HuH-7.5 (cell line): ENCODE results near the gene ZNF134.

Experiments used
- DNase-seq: peaks from one replicate; pipeline ENCODE4 v3.0.0; 2011; ENCODE audit warnings: low spot score

The ZNF134 gene

DNA sequence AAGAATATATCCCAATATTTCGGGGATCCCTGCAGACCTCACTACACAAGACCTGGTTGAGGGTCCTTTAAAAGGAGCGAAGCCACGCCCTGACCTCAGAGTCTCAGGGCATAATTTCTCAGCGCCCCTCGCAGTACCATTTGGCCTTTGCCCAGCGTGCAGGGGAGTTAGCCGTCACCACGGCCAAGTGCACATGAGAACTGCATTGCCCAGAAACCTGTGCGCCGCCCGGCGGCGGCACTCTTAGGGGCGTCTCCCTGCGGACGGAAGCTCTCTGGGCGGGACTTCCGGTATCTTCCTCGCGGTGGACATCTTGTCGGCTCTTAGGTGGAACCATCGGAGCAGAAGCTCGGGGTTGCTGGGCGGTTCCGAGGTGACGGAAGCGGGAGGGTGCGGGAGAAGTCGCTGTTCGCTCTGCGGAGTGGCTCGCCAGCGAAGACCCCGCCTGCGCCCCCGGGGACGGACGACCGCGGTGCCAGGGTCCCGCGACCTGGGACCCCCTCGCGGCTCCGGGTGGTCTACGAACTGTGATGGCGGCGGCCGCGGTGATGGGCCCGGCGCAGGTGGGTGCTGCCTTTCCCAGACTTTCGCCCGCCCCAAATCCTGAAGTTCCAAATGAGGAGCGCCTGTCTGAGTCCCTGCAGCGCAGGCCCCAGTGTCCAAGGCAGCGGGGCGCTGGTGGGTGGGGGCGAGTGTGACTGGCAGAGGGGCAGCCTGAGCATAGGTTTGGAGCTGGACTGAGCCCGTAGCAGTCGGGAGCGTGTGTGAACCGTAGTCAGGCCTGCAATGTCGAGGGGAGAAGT lies at the start of gene ZNF134:
Gene ZNF134, plus strand, starts transcription at position 302 of the 803 bp plus-strand sequence. CDS start 5,227 bp downstream, outside the sequence.
- DNase-seq: peak; percentile 92

DNA sequence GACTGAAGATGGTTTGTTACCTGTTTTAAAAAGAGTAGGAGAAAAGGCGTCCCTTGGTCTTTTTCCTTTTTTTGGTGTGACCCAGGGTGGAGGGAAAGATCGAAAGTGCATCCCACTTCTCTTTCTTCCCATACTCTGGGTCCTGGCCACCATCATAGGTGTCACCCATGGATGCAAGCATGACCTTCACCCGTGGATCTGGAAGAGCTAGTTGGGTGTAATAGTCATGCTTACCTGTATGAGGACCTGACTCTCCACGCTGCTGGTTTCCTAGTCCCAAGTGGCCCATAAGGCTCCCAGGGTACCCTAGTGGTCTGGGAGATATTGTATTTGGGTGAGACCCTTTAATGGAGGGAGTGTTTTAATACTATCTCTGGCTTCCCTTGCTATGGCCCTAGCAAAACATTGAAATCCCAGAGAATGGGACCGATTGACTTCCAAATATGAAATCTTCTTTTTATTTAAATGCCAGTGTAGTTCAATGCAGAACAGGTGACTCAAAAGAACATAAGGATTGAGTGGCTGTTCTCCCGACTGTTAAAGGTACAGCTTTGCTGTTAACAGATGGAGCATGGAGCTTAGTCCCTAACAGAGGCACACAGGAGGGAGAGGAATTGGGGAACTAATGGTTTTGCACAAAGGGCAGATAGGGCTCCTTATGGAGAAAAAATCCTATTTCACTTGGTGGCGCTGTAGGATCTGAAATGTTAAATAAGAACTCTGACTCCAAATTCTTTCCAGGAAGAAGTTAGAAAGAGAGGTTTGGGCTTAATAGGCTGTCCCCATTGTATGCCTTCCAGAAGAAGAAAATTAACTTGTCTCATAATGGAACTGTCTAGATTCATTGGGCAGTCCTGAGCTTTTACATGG lies 47.4 kb upstream of the ZNF134 start:
- no peak for DNase-seq

DNA sequence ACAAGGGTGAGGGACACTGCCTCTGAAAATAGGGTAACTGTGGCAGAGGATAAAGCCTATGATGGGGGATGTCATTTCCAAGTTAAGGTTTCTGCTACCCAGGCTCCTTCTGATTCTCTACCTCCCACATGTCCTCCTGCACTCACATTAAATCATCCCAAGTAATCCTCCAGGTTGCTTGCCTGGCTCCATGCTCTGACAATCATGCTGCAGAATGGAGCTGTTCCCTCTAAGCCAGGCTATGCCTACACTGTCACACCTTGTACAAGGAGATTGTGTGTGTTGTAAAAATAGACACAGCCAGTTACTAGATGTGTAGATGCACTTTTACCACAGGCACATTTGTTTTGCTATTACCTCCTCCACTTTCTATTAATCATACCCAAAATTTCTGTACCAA lies 43.3 kb upstream of the ZNF134 start:
- no peak for DNase-seq

DNA sequence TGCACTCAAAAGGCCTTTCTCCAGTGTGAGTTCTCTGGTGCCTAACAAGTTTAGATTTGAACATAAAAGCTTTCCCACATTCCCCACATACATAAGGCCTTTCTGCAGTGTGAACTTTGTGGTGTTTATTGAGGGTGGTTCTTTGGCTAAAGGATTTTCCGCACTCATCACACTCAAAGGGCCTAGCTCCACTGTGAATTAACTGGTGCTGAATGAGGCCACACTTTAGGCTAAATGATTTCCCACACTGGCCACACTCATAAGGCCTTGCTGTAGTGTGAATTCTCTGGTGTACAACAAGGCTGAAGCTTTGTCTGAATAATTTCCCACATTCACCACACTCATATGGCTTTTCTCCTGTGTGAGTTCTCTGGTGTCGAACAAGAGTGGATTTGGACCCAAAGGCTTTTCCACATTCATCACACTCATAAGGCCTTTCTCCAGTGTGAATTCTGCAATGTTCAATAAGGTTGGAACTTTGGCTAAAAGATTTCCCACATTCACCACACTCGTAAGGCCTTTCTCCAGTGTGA lies 41.6 kb upstream of the ZNF134 start:
- DNase-seq: no peak

DNA sequence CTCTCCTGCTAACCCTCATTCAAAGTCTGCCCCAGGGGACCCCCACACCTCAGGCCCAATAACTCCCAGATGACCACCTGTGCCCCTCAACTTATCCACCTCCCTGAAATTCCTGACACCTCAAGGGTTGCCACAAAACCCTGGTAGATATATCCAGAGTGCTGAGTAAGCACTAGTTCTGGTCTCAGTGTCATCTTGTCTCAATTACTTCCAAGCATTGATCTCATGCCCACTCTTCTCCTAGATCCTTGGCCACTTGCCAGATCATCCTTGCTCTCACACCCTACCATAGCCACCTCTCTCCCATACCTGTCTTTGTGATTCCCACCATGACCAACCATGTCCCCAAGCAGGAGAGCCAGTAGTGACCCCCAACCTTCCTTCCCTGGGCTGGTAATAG lies 37.4 kb upstream of the ZNF134 start:
- DNase-seq: no peak

DNA sequence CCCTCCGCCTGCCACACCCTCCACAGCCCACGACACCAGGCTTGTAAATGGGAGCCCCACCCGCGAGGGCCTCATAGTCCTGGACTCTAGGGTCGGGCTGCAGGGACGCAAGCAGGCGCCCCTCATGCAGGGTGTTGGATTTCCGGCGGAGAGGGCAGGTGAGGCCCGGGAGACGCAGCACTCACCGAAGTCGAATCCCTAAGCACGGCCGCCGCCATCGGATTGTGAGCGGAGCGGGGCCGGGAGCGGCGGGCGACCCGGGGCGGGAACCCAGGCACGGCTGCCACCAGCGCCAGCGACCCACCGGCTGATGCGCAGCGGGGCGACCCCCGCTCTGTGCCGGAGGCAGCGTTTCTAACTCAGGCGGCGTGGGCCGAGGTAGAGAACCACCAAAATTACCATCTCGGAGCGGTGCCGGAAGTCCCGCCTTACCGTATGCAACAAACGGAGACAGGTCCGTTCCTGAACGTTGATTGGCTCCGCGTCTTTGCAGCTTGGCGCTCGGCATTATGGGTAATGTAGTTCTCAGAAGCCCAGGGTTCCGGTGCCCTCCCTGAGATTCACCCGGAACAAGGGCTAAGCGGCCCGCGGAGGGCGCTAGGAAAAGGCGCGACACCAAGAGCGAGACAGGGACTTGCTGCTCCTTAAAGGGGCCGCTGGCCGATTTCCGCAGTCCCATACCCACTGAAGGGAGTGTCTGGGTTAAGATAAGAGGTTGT lies 35.4 kb upstream of the ZNF134 start, which contains the start of gene ZNF416:
Gene ZNF416, minus strand, starts transcription at position 425 of the 719 bp plus-strand sequence. Its CDS starts 207 bp downstream, at position 218.
- peak; percentile 99 for DNase-seq

DNA sequence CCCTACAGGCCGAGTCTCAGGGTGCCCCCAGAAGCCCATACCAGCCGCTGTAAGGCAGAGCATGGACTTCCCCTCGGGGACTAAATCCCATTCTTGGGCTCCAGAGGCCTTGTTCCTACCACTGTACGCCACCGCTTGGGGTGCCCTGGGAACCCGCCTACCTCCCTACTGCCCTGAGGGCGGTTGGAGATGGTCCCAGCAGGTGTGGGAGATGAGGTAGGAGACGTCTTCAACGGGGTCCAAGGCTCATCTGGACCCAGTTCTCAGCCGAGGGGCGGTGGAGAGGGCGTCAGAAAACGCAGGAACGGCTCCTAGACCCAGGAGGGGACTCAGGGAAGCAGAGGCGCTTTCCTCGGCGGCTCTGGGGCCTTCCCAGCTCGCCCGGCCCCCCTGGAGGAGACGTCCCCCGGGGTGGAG lies 30.9 kb upstream of the ZNF134 start:
- no peak for DNase-seq

DNA sequence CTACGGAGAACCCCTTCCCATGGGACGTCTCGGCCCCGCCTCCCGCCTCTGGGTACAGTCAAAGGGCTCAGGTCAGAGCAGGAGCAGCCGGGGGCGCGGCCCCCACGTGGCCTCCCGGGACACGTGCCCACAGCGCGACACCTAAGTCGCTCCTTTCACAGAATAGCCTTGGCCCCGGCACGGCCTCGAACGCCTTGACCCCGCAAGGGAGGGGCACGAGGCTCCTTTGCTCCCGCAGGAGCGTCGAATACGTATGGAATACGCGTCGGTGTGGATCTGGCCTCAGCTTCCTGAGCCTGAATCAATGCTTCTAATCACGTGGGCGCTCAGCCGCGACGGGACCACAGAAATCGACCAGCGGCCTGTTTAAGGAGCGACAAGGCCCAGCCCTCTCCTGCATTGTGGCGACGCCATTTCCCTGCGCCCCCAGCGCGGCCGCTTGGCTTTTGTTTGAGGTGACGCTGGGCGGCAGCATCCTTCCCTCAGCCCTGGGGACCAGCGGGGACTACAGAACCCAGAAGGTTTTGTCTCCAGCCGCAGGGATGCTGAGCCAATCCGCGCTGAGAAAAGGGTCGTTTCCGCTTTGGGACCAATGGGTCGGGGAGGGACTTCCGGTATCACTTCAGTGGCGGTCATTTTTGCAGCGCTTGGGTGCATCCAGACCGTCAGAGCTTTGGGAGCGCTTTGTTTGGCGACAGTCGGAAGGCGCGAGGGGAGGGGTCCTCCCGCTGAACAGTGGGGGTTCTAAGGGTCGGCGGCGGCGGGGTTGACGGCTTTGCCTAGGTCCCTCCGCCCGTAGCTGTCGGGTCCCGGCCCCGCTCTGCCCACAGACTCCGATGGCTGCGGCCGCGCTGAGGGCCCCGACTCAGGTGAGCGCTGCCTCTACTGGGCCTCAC lies 30.3 kb upstream of the ZNF134 start, which contains the start of gene ZIK1:
Gene ZIK1, plus strand, starts transcription at position 625 of the 896 bp plus-strand sequence. Its CDS starts 212 bp downstream, at position 837.
- peak; percentile 81 for DNase-seq

DNA sequence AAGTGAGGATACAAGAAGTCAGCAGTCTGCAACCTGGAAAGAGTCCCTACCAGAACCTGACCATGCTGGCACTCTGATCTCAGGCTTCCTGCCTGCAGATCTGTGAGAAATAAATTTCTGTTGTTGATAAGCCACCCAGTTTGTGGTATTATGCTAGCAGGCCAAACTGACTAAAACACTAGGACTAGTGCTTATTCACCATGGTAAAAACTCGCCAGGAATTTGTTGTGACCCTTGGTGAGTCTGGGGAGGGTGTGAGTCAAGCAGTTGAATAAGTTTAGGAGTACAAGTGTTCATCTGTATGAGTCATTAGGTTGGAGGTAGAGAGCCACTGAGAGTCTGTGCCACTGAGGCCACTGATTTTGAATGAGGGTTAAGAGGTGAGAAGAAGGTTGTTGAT lies 26.5 kb upstream of the ZNF134 start:
- DNase-seq: no peak

DNA sequence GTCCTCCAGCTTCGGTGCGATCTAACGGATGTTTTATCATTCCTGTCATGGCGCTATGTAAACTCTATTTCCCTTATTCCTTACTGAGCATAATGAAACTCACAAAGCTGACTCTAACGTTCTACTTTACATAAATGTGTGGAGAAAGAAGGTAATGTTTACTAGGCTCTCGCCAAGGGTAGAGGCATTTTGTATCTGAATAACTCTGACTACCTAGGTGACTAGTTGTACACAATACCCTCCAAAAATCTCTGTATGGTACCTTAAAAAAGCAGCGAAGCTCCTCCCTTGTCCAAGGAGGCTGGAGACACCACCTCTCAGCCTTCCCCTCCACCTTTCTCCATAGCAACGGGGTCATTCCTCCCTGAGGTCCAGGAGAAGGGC lies 14.7 kb upstream of the ZNF134 start:
- no peak for DNase-seq

DNA sequence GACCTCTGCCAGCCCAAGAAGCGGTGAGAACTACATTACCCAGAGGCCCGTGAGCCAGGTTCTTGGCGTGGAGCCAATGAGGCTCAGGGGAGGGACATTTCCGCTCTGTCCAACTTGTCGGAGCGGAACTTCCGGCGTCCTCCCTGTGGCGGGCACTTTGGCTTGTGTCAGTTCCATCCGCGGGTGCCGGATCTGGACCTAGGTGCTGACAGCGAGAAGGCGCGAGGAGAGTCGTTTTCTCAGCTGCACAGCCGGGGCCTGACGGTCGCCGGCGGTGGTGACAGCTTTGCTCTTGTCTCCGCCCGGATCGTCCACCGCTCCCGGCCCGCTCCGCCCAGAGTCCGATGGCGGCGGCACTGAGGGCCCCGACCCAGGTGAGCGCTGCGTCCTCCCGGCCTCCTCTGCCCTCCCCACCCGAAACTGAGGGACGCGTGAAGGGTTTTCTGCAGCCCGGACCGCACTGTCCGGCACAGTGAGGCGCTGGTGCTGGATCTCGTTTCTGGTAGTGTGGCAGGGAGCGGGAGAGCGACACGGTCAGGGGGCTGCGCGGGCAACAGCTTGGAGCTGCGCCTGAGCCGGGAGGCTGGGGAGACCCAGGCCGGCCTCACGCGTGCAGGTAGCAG lies 14.2 kb upstream of the ZNF134 start, which contains the start of gene ZNF530:
Gene ZNF530, plus strand, starts transcription at position 125 of the 623 bp plus-strand sequence. CDS start 4,461 bp downstream, outside the sequence.
- DNase-seq: peak; percentile 92

DNA sequence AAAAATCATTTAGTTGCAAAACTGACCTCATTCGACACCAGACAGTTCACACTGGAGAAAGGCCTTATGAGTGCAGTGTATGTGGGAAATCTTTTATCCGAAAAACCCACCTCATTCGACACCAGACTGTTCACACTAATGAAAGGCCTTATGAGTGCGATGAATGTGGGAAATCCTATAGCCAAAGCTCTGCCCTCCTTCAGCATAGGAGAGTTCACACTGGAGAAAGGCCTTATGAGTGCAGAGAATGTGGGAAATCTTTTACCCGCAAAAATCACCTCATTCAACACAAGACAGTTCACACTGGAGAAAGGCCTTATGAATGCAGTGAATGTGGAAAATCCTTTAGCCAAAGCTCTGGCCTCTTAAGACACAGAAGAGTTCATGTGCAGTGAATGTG lies 7.1 kb upstream of the ZNF134 start:
- no peak for DNase-seq

DNA sequence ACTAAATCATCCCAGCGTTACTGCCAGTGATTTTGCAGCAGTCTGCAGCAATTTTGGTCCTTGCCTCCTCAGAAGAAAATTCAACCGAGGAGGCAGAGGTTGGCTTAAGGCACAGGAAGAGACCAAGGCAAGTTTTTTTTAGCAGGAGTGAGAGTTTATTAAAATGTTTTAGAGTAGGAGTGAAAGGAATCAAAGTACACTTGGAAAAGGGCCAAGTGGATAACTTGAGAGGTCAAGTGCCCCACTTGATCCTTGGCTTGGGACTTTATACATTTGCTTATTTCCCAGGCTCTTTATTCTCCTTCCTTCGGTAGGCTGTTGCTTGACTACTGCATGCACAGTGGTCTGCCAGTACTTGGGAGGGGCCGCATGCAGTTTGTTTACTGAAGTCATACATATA lies 2.9 kb upstream of the ZNF134 start:
- no peak for DNase-seq

DNA sequence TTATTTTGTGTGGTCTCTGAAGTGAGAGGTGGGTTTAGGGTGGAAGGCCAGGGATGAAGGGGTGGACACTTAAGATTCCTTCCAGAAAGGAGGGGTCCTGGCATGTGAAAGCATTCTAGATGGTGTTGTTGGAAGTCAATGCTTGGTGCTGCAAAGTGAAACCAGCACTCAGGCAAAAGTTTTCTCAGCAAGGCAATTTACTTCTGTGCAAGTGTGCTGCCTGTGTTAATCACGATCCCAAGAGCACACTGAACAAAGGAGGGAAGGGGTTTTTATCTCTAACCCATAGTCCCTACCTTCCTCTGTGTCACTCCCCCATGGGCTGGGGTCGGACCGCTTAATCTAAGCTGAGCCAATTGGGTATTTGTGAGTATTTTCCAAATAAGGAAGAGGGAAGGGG lies 1.3 kb downstream of the ZNF134 start:
- no peak for DNase-seq

DNA sequence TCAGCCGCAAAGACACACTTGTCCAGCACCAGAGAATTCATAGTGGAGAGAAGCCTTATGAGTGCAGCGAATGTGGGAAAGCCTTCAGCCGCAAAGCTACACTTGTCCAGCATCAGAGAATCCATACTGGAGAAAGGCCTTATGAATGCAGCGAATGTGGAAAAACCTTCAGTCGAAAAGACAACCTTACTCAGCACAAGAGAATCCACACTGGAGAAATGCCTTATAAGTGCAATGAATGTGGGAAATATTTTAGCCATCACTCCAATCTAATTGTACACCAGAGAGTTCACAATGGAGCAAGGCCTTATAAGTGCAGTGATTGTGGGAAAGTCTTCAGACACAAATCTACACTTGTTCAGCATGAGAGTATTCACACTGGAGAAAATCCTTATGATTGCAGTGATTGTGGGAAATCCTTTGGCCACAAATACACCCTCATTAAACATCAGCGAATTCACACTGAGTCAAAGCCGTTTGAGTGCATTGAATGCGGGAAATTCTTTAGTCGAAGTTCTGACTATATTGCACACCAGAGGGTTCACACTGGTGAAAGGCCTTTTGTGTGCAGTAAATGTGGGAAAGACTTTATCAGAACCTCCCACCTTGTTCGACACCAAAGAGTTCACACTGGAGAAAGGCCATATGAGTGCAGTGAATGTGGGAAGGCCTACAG lies 6.8 kb downstream of the ZNF134 start:
- no peak for DNase-seq

DNA sequence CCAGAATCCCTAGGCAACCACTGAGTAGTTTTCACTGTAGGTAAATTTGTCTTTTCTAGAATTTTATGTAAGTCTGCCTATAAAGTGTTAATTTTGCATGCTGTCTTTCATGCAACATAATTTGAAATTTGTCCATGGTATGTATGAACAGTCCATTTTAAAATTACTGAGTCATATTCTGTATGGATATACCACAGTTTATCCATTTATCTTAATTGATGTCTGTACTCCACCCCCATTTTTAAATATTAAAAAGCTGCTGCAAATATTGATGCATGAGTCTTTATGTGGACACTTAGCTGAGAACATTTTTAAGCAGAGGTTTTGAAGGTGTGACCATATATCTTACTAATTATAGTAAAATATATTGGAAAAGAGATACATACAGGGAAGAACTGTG lies 9.0 kb downstream of the ZNF134 start:
- DNase-seq: no peak

DNA sequence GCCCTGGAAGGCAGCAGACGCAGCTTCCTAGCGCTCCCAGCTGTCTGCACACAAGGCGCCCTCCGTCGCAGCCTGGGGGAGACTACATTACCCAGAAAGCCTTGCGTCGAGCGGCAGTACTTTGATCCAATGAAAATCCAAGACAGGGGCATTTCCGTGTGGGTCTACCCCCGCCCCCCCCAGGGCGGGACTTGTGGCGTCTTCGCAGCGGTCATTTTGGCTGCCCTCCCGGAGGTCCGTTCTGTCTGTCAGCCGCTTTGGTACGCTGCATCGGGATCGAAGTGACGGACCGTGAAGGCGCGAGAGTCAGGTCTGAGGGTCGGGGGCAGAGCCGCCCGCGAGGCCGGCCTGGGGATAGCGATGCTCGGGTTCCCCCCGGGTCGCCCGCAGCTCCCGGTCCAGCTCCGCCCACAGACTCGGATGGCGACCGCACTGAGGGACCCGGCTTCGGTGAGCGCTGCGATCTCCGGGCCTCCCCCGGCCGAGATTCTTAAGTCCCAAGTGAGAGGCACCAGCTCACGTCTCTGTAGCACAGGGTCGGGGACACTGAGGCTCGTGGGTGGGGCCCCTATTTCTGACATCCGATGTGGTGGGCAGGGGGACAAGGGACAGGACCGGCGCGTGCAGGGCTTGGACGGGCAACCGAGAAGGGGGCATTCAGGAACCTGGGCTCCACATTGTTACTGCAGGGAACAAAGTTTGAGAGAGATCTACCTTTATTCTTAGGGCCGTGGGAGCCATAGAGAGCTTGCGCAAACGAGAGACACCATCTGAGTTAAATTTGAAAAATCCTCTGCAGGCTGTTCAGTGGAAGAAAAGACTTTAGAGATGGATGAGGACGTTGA lies 19.2 kb downstream of the ZNF134 start, which contains the start of gene ZNF211:
Gene ZNF211, plus strand, starts transcription at position 182 of the 845 bp plus-strand sequence. Its CDS starts 179 bp downstream, at position 361.
- peak; percentile 89 for DNase-seq

DNA sequence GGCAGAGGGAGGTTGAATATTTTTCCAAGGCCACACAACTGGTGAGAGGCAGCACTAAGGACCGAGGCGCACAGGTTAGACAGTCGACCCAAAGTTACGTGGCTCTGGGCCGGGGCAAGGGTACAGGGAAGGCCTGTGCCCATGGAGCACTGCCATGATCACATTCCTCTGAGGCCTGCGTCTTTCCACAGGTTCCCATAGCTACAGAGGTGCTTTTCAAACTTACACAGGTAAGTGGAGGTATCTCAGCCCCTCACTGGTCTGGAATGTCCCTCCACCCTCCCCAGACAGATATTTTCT lies 19.7 kb downstream of the ZNF134 start:
- no peak for DNase-seq

DNA sequence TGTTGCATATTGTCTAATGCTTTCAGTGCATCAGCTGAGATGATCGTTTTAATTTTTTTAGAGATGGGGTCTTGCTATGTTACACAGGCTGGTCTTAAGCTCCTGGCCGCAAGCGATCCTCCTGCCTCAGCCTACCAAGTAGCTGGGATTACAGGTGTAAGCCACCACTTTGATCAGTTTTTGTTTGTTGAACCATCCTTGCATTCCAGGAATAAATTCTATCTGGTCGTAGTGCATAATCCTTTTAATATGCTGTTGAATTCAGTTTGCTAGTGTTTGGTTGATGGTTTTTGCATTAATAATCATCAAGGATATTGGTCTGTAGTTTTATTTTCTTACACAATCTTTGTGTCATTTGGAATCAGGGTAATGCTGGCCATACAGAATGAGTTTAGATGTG lies 23.3 kb downstream of the ZNF134 start:
- DNase-seq: no peak
